Brain microvascular endothelial cell (primary cell): ENCODE measurements around the gene IDI1.

Source experiments
- DNase-seq: peaks from one replicate; pipeline ENCODE4 v3.0.0-alpha.2; 2020
- H3K27ac ChIP-seq: fragments of 250-450 bp; sonication (Bioruptor Pico); 2 replicates; pipeline ENCODE4 v1.5.1; 2020; ENCODE audit warnings: mild to moderate bottlenecking, moderate library complexity
- H3K27me3 ChIP-seq: fragments of 250-450 bp; sonication (Bioruptor Pico); replicated peaks from 2 replicates; pipeline ENCODE4 v1.5.1; 2020; ENCODE audit warnings: mild to moderate bottlenecking
- H3K36me3 ChIP-seq: fragments of 250-450 bp; sonication (Bioruptor Pico); replicated peaks from 2 replicates; pipeline ENCODE4 v1.5.1; 2020; ENCODE audit warnings: mild to moderate bottlenecking
- H3K4me3 ChIP-seq: 2 replicates; pipeline ENCODE4 v1.5.1; 2011; ENCODE audit warnings: low read depth, mild to moderate bottlenecking, control low read depth, low read length, moderate library complexity
- in situ Hi-C: cut with HindIII; loops from 2 replicates; pipeline ENCODE4 v1.10.0; 2017; ENCODE audit warnings: low sequenced_read_pairs, low pct_ligation_motif_present
- TF ChIP-seq, protein P1 (sequence below): IDR thresholded peaks from 2 replicates; pipeline ENCODE4 v1.5.1; 2011; ENCODE audit warnings: low read depth, mild to moderate bottlenecking, moderate library complexity, low read length, control low read depth, inconsistent platforms; ENCODE audit errors: missing control alignments

The IDI1 gene

DNA sequence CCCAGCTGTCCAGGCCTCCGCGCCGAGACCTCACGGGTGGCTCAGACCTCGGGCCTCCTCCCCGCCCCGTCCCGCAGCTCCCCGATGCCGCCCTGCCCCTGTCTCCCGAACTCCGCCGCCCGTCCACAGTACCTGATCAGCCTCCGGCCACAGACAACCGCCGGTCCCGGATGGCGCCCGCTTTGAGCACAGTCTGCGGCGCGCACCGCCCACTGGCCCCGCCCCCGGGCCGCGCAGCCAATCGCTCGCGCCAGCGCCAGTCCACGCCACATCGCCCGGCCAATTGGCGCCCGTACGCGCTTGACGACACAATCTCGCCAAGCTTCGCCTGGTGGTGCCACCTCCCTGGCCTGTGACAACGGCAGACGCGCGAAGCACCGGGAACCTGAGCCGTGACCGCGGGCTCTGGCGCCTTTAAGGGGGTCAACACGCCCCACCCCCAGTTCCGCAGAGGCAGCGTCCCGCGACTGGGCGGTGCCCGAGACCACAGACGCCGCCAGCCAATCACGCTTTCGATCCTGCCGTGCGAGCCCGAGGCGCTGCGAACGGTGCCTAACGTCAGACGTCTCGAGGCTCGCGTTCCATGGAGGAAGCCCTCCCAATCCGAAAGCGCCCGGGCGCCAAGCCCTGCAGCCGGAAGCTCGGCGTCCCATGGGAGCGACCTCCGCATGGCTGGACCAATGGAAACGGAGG, at the start of gene IDI1:
Gene IDI1 (minus strand): TSS at position 388 of the 693 bp plus-strand sequence. CDS start 116 bp downstream, at position 272.
- in situ Hi-C loops, result no loop called here
- H3K27ac ChIP-seq, result peak within 1 kb of the TSS; percentile 97
- H3K36me3 ChIP-seq, result peaks cover 1% of the 10 kb centered on the region
- H3K27me3 ChIP-seq, result no peaks in the 10 kb centered on the region
- DNase-seq, result peak; percentile 99
- TF ChIP-seq, protein P1, sequence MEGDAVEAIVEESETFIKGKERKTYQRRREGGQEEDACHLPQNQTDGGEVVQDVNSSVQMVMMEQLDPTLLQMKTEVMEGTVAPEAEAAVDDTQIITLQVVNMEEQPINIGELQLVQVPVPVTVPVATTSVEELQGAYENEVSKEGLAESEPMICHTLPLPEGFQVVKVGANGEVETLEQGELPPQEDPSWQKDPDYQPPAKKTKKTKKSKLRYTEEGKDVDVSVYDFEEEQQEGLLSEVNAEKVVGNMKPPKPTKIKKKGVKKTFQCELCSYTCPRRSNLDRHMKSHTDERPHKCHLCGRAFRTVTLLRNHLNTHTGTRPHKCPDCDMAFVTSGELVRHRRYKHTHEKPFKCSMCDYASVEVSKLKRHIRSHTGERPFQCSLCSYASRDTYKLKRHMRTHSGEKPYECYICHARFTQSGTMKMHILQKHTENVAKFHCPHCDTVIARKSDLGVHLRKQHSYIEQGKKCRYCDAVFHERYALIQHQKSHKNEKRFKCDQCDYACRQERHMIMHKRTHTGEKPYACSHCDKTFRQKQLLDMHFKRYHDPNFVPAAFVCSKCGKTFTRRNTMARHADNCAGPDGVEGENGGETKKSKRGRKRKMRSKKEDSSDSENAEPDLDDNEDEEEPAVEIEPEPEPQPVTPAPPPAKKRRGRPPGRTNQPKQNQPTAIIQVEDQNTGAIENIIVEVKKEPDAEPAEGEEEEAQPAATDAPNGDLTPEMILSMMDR, result no peak
- peak within 1 kb of the TSS; percentile 100 for H3K4me3 ChIP-seq

DNA sequence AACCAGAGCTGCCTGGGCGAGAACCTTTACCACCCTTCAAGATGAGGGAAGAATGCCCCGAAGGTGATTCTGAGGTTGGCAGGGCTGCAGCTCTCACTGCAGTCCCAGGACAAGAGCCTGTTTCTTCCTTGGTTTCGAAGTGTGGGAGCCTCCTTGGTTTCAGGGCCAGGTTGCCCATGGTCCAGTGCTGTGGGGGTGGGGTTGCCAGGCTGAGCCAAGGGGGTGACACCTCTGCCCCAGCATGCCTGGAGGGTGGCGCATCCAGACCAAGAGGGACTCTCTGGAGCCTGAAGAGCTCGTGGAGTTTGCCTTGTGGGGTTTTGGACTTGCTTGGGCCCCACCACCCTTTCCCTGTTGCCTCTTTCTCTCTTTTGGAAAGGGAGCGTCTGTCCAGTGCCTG, 48.5 kb upstream of the IDI1 start:
- TF ChIP-seq, protein P1, result no peak
- no peak overlapping the region for H3K4me3 ChIP-seq
- peaks cover 49% of the 10 kb centered on the region for H3K36me3 ChIP-seq
- no peak overlapping the region for H3K27ac ChIP-seq
- no peak for DNase-seq
- no peaks in the 10 kb centered on the region for H3K27me3 ChIP-seq
- in situ Hi-C loops, result no loop called here

DNA sequence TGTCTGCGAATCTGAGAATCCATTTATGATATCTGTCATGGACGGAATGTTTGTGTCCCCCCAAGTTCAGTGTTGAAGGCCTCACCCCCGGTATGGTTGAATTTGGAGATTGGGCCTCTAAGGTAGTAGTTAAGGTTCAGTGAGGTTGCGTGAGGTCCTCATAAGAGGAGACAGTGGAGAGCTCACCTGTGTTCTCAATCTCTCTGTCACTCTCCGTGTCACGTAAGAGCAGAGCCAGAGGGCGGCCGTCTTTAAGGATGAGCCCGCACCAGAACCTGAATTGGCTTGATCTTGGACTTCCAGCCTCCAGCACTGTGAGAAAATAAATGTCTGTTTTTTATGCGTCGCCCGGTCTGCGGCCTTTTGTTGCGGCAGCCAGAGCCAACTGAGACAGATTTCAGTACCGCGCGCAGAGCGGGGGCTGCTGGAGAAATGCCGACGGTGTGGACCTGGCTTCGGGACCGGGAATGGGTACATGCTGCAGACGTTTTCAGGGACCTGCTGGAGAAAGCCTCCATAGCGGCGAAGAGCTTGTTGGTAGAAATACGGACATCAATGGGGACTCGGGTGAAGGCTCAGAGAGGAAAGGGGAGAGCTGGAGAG, 47.5 kb upstream of the IDI1 start:
- DNase-seq, result no peak
- TF ChIP-seq, protein P1, result no peak
- in situ Hi-C loops, result no loop called here
- H3K27me3 ChIP-seq, result no peaks in the 10 kb centered on the region
- H3K36me3 ChIP-seq, result peaks cover 47% of the 10 kb centered on the region
- no peak overlapping the region for H3K27ac ChIP-seq
- H3K4me3 ChIP-seq, result no peak overlapping the region

DNA sequence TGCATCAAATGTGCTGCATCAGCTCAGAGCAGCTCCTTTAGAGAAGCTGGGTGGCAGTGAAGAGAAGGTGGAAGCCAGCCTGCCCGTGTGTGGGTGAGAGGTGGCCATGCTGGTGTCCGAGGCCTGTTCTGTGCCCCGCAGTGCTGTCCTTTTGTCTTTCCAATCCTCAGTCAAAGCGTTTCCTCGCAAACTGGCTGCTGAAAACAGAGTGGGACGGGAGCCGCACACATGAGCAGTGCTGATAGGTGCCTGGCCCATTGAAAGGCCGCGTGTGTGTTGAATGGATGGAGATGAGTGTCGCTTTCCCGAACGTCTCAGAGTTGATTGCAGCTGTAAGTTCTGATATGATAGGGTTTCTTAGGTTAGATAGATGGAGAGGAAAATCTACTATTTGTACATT, 46.6 kb upstream of the IDI1 start:
- H3K27ac ChIP-seq, result no peak overlapping the region
- in situ Hi-C loops, result no loop called here
- H3K27me3 ChIP-seq, result no peaks in the 10 kb centered on the region
- H3K4me3 ChIP-seq, result no peak overlapping the region
- TF ChIP-seq, protein P1, result no peak
- no peak for DNase-seq
- peaks cover 48% of the 10 kb centered on the region for H3K36me3 ChIP-seq

DNA sequence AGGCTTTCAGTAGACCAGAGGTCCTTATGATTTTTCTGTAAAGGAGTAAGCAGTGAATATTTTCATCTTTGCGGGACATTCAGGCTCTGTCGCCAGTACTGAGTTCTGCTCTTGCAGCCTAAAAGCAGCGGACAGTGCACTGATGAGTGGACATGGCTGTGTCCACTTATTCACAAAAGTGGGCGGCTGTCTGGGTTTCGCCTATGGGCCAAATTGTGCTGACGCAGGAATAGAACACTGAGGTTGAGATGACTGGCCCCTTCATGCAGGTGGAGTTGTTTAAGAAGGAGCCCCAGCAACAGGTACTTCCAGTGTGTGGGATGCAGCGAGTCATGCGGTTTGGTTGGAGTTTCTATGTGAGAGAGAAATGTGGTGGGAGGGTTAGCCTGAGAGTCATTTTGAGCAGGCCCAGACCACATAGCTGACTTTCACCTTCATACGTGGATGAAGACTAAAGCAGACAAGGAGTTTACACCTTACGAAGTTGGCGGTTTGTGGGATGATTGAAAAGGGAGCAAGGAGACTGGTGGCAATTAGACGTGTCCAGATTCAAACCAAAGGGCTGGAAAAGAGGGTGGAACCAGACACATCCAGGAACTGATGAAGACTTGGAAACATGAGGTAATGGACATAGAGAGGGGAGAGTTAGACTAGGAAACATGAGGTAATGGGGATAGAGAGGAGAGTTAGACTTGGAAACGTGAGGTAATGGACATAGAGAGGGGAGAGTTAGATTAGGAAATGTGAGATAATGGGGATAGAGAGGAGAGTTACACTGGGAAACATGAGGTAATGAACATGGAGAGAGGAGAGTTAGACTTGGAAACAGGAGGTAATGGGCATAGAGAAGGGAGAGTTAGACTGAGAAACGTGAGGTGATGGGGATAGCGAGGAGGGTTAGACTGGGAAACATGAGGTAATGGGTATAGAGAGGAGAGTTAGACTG, 45.5 kb upstream of the IDI1 start:
- no peak overlapping the region for H3K27ac ChIP-seq
- TF ChIP-seq, protein P1, result no peak
- no peak for DNase-seq
- no peak overlapping the region for H3K4me3 ChIP-seq
- H3K27me3 ChIP-seq, result no peaks in the 10 kb centered on the region
- in situ Hi-C loops, result no loop called here
- H3K36me3 ChIP-seq, result peaks cover 56% of the 10 kb centered on the region
